Stimulated activated CD4-positive, alpha-beta T cell treated with anti-CD3 and anti-CD28 coated beads, TNF-alpha, amount 100 ng/mL, for 4 hours (primary cell): ENCODE measurements around the gene SRSF8.
"Not testable (repeated sequence)": the region's sequence is repeated elsewhere in the genome, so short reads cannot be mapped to it uniquely, and the experiment has no call there.

Experiments
- DNase-seq, 3 experiments: peaks; one replicate each; pipeline ENCODE4 v3.0.0-alpha.2; 2020; ENCODE audit warnings: low read depth in 3 of 3

SRSF8 gene

GRCh38 chr11:95095858-95096587 is 29.3 kb downstream of the SRSF8 start:
- DNase-seq = no peak

- no peak for DNase-seq
These were observed 30.5 kb downstream of the SRSF8 start for GRCh38 chr11:95097209-95097608.

GRCh38 chr11:95098826-95099225 is 32.1 kb downstream of the SRSF8 start:
- no peak for DNase-seq

- DNase-seq = no peak
These were observed 33.5 kb downstream of the SRSF8 start for GRCh38 chr11:95100191-95100648.

GRCh38 chr11:95100856-95101507 is 34.3 kb downstream of the SRSF8 start:
- DNase-seq = no peak

DNA sequence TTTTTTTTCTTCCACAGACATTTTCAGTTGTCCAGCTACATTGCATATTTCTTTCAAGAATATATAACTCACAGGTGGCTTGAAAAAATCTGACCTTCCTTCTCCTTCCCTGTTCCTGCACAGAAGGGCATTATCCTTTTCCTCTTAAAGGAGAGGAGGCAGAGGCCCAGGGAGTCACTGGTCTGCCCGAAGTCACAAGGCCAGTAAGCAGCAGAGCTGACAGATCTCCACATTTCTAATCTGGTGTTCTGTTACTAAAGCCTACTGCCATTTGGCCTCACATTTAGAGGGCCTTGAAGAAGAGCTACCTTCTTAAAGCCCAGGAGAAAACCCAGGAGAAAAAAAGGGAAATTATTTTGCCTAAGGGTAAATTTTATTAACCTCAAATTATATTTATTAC is 35.2 kb downstream of the SRSF8 start:
- no peak for DNase-seq

GRCh38 chr11:95102733-95103132 is 36.0 kb downstream of the SRSF8 start:
- DNase-seq = no peak

DNA sequence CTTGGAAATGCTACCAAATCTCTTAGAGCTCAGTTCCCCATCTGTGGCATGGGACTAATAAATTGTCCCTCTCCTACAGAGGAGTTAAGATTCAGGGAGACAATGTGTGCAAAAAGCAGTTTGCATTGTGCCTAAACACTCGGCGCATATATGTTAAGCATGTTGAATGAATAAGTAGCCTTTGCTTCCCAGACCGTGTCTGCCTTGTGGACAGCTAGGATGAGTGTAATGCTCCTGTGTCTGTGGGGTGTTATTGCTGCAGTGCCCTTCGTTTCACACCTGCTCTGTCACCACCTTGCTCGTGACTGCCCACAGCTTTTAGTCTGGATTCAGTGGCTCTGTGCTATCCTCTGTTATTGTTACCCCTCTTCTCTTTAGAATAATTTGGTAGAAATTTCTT is 37.0 kb downstream of the SRSF8 start:
- DNase-seq = no peak

- no peak for DNase-seq
These were observed 37.6 kb downstream of the SRSF8 start for GRCh38 chr11:95104121-95104830.

DNA sequence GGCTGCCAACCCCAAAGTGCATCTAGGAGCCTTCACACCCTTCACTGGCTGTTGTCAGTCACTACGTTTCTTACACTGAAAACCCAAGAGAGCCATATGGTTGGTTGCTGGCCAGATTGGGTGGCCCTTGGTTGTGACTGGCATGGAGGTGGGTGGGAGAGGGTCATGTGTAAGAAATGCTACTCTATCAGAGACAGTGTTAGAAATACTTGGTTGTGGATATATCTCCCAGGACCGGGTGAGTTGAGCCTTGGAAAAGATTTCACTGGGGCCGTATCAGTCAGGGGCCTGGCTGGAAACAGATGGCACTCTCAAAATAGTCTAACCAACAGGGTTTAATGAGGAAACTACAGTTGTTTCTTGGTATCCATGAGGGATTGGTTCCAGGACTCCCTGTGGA is 38.1 kb downstream of the SRSF8 start:
- no peak for DNase-seq

GRCh38 chr11:95108159-95108611 is 41.5 kb downstream of the SRSF8 start:
- DNase-seq = no peak

- no peak for DNase-seq
These were observed 42.2 kb downstream of the SRSF8 start for GRCh38 chr11:95108671-95109551.

GRCh38 chr11:95111471-95111870 is 44.8 kb downstream of the SRSF8 start:
- not testable (repeated sequence) for DNase-seq

DNA sequence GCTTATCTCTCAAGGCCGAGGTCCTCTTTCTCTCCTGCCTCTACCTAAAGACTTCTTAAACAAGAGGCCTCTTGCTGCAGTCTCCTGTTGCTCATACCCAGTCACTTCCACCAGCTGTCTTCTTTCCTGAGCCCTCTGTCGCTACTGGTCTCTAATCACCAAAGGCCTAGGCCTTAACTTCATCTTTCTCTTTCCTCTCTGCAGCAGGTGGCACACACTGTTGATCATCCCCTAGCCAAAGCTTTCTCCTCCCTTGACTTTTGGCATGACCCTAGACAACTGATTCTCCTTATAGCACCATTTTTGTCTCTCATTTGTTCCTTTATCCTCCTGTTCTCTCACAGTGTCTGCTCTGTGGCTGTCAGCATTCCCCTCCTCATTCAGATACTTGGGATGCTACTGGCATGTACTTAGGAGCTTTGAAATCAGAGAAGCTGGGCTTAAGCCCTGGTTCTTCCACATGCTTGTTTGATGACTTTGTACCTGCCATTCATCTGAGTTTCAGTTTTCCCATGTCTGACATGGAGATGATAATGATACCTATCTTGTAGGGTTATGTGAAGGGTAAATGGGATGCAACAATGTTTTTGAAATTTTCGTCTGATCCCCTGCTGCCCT is 45.3 kb downstream of the SRSF8 start:
- no peak for DNase-seq

GRCh38 chr11:95115597-95115996 is 48.9 kb downstream of the SRSF8 start:
- no peak for DNase-seq

- DNase-seq = no peak
These were observed 52.8 kb downstream of the SRSF8 start for GRCh38 chr11:95119361-95120060.
